ENCODE measurements around the gene TFCP2L1. TPM values are rescaled to one million over a fixed set of nuclear protein-coding genes. Genes with fewer than 3 reads are reported as not detected.

TFCP2L1 gene
- polyA plus RNA-seq, 3 donors = 0.03 to 0.24 TPM; not detected in 1

DNA sequence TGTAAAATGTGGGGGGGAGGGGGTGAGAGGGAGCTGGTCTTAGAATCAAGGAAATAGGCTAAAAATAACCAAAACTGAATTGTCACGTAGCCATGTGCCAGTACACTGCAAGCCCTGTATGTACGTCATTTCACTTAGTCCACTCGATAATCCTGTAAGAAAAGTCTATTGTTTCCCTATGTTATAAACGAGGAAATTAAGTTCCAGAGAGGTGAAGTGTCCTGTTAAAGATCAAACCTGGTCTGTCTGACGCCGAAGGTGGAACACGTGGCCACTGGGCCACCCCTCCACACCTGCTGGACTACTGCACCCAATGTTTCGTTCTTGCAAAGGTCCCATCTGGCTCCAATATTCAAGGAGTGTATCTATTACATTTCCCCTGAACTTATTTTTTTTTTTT lies 29.6 kb downstream of the TFCP2L1 start:
- Mint-ChIP-seq H3K27me3 (ENCODE audit: low read depth in 3 of 3) (peaks cover 6 to 9% (median 8%) of the 10 kb centered on the region in 3 donors), H3K4me1 (peaks cover 5% of the 10 kb centered on the region), H3K9me3 (peaks cover 0 to 2% (median 0%) of the 10 kb centered on the region in 7 donors), H3K36me3 (no peaks in the 10 kb centered on the region), H3K4me3 (no peak overlapping the region), H3K27ac (no peak overlapping the region)
- DNase-seq = no peak
- Histone ChIP-seq H3K27ac (ENCODE audit: low read depth in 1 of 2, low read length in 2 of 2) (no peak overlapping the region), H3K27me3 (ENCODE audit: control insufficient read depth in 2 of 2, insufficient read depth in 2 of 2, low read length in 2 of 2) (no peaks in the 10 kb centered on the region), H3K9me3 (replicated peaks in 1 of 2; ENCODE audit: control insufficient read depth in 1 of 2, insufficient read depth in 1 of 2, low read length in 2 of 2) (no peaks in the 10 kb centered on the region), H2AFZ (ENCODE audit: insufficient read depth, low read depth, low read length, poor library complexity, severe bottlenecking) (no peak overlapping the region), H4K20me1 (ENCODE audit: insufficient read depth, low read length) (no peaks in the 10 kb centered on the region), H3K4me3 (replicated peaks in 1 of 3; ENCODE audit: low read depth in 2 of 3, low read length in 3 of 3) (no peak overlapping the region), H3K79me2 (ENCODE audit: insufficient read depth, low read length) (no peaks in the 10 kb centered on the region), H3K9ac (ENCODE audit: insufficient read depth, low read length, poor library complexity, severe bottlenecking) (no peak overlapping the region), H3K4me1 (ENCODE audit: control insufficient read depth in 1 of 2, insufficient read depth in 2 of 2, low read length in 2 of 2) (no peaks in the 10 kb centered on the region), H3K36me3 (replicated peaks in 1 of 2; ENCODE audit: control insufficient read depth in 1 of 2, insufficient read depth in 2 of 2, low read length in 2 of 2) (no peaks in the 10 kb centered on the region), H3K4me2 (replicated peaks; ENCODE audit: extremely low read depth, low read length, poor library complexity, severe bottlenecking) (no peak overlapping the region)
- intact Hi-C loops (cut with micrococcal nuclease) = no loop called here
- TF ChIP-seq, protein P1, sequence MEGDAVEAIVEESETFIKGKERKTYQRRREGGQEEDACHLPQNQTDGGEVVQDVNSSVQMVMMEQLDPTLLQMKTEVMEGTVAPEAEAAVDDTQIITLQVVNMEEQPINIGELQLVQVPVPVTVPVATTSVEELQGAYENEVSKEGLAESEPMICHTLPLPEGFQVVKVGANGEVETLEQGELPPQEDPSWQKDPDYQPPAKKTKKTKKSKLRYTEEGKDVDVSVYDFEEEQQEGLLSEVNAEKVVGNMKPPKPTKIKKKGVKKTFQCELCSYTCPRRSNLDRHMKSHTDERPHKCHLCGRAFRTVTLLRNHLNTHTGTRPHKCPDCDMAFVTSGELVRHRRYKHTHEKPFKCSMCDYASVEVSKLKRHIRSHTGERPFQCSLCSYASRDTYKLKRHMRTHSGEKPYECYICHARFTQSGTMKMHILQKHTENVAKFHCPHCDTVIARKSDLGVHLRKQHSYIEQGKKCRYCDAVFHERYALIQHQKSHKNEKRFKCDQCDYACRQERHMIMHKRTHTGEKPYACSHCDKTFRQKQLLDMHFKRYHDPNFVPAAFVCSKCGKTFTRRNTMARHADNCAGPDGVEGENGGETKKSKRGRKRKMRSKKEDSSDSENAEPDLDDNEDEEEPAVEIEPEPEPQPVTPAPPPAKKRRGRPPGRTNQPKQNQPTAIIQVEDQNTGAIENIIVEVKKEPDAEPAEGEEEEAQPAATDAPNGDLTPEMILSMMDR (IDR thresholded peaks at IDR 0.05) = no peak
- 100% methylated on average over 6 of the region's 8 CpGs for WGBS (ENCODE audit: insufficient coverage)

DNA sequence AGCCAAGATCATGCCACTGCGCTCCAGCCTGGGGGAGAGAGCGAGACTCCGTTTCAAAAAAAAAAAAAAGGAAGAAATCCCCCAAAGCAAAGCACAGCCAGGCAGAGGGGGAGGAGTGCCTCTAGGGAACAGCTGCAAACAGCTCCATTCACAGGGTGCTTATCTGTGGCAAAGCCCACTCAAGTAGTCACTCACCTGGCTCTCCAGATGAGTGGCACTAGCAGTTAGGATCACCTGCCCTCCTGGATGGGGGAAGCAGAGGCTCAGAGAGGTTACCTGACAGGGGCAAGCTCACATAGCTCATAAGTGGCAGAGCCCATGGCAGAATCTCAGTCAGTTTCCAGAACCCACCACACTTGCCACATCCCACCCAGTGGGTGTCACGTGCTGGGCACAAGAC lies 30.3 kb downstream of the TFCP2L1 start:
- Histone ChIP-seq H4K20me1 (ENCODE audit: insufficient read depth, low read length) (no peaks in the 10 kb centered on the region), H3K36me3 (replicated peaks in 1 of 2; ENCODE audit: control insufficient read depth in 1 of 2, insufficient read depth in 2 of 2, low read length in 2 of 2) (no peaks in the 10 kb centered on the region), H3K27me3 (ENCODE audit: control insufficient read depth in 2 of 2, insufficient read depth in 2 of 2, low read length in 2 of 2) (no peaks in the 10 kb centered on the region), H2AFZ (ENCODE audit: insufficient read depth, low read depth, low read length, poor library complexity, severe bottlenecking) (no peak overlapping the region), H3K4me2 (replicated peaks; ENCODE audit: extremely low read depth, low read length, poor library complexity, severe bottlenecking) (no peak overlapping the region), H3K4me3 (replicated peaks in 1 of 3; ENCODE audit: low read depth in 2 of 3, low read length in 3 of 3) (no peak overlapping the region), H3K9me3 (replicated peaks in 1 of 2; ENCODE audit: control insufficient read depth in 1 of 2, insufficient read depth in 1 of 2, low read length in 2 of 2) (no peaks in the 10 kb centered on the region), H3K9ac (ENCODE audit: insufficient read depth, low read length, poor library complexity, severe bottlenecking) (no peak overlapping the region), H3K27ac (ENCODE audit: low read depth in 1 of 2, low read length in 2 of 2) (no peak overlapping the region), H3K79me2 (ENCODE audit: insufficient read depth, low read length) (no peaks in the 10 kb centered on the region), H3K4me1 (ENCODE audit: control insufficient read depth in 1 of 2, insufficient read depth in 2 of 2, low read length in 2 of 2) (no peaks in the 10 kb centered on the region)
- 100% methylated on average over 2 of the region's 4 CpGs for WGBS (ENCODE audit: insufficient coverage)
- Mint-ChIP-seq H3K9me3 (peaks cover 0 to 2% (median 0%) of the 10 kb centered on the region in 7 donors), H3K36me3 (no peaks in the 10 kb centered on the region), H3K4me1 (peaks cover 5% of the 10 kb centered on the region), H3K4me3 (no peak overlapping the region), H3K27me3 (ENCODE audit: low read depth in 3 of 3) (peaks cover 5 to 9% (median 8%) of the 10 kb centered on the region in 3 donors), H3K27ac (no peak overlapping the region)
- intact Hi-C loops (cut with micrococcal nuclease) = no loop called here
- no peak for DNase-seq
- TF ChIP-seq, protein P1 (IDR thresholded peaks at IDR 0.05) = no peak

All from CD14-positive monocyte (primary cell).